T-helper 1 cell treated with Interleukin-12 subunit alpha and Interleukin-12 subunit beta and Interleukin-4 antibody, amounts not matched to agents 30 μg/mL and 1 μg/mL, for 36 hours (primary cell): Measurements from ENCODE around the gene DGKD.
"Not testable (repeated sequence)": the region's sequence is repeated elsewhere in the genome, so short reads cannot be mapped to it uniquely, and the experiment has no call there.

ENCODE experiments used
- H3K27ac Mint-ChIP-seq: one replicate; pipeline ENCODE4 v1.8.0; 2021; ENCODE audit warnings: mild to moderate bottlenecking, mixed read lengths
- H3K27me3 Mint-ChIP-seq: one replicate; pipeline ENCODE4 v1.8.0; 2021; ENCODE audit warnings: low read depth, mixed read lengths
- H3K36me3 Mint-ChIP-seq: one replicate; pipeline ENCODE4 v1.8.0; 2021; ENCODE audit warnings: low read depth, mixed read lengths
- H3K4me1 Mint-ChIP-seq: one replicate; pipeline ENCODE4 v1.8.0; 2021; ENCODE audit warnings: low read depth, mixed read lengths
- H3K4me3 Mint-ChIP-seq: one replicate; pipeline ENCODE4 v1.8.0; 2021; ENCODE audit warnings: mild to moderate bottlenecking, moderate library complexity, mixed read lengths
- H3K9me3 Mint-ChIP-seq: one replicate; pipeline ENCODE4 v1.8.0; 2021; ENCODE audit warnings: mixed read lengths

DGKD gene

GRCh38 chr2:233329489-233330135 is 24.7 kb upstream of the DGKD start:
- no peaks in the 10 kb centered on the region for H3K36me3 Mint-ChIP-seq
- H3K27ac Mint-ChIP-seq: no peak overlapping the region
- H3K9me3 Mint-ChIP-seq: peaks cover 6% of the 10 kb centered on the region
- H3K27me3 Mint-ChIP-seq: no peaks in the 10 kb centered on the region
- no peak overlapping the region for H3K4me3 Mint-ChIP-seq
- peaks cover 31% of the 10 kb centered on the region for H3K4me1 Mint-ChIP-seq

DNA sequence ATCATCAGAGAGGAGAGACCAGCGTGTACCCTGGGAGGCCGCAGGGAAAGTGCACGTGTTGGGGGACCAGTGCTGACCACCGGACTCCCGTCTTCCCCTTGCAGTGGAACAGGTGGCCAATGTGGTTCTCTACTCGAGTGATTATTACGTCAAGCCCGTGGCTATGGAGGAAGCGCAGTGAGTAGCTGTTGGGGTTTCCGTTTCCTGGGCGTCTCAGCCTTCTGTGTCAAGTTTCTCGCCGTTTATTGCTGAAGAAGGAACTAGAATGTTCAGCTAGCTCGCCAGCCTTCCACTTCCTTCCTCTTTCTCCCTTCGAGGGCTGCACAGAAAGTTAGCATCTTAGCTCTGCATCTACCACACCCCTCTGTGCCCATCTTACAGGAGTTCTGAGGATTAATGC is 22.8 kb upstream of the DGKD start:
- no peaks in the 10 kb centered on the region for H3K36me3 Mint-ChIP-seq
- peaks cover 41% of the 10 kb centered on the region for H3K4me1 Mint-ChIP-seq
- H3K27me3 Mint-ChIP-seq: no peaks in the 10 kb centered on the region
- peak overlapping the region; percentile 39 for H3K4me3 Mint-ChIP-seq
- peaks cover 6% of the 10 kb centered on the region for H3K9me3 Mint-ChIP-seq
- H3K27ac Mint-ChIP-seq: peak overlapping the region; percentile 99

DNA sequence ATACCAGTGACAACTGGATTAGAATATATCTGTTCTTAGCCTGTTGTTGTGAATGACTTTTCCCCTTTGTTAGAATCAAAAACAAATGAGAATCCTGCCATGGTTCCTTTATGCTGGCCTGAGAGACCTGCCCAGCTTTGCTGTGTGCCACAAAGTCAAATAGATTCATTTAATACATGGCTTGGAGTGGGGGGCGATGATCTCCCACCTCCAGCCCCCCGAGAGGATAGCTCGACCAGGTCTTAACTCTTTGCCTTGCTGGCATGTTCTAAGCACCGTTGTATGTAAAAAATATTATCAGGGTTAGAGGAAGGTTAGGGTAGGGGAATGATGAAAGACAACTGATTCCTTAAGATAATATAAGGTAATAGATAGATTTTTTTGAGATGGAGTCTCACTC is 22.2 kb upstream of the DGKD start:
- H3K9me3 Mint-ChIP-seq: peaks cover 6% of the 10 kb centered on the region
- H3K36me3 Mint-ChIP-seq: no peaks in the 10 kb centered on the region
- H3K27ac Mint-ChIP-seq: peak overlapping the region; percentile 99
- no peaks in the 10 kb centered on the region for H3K27me3 Mint-ChIP-seq
- H3K4me1 Mint-ChIP-seq: peaks cover 41% of the 10 kb centered on the region
- H3K4me3 Mint-ChIP-seq: peak overlapping the region; percentile 60

DNA sequence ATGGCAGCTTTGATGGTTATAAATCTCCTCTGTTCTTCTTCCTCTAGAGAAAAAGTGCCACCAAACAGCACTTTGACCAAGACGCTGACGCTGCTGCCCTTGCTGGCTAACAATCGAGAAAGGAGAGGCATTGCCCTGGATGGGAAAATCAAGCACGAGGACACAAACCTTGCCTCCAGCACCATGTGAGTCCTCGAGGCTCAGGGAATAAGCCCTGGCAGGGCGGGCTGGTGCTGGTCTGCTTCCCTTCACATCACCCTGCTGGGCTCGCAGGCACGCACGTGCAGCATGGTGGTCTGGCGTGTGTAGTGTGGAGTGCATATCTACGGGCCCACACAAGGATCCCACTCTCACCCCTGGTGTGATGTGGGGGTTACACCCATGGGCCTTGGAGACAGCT is 19.4 kb upstream of the DGKD start:
- no peak overlapping the region for H3K4me3 Mint-ChIP-seq
- H3K27me3 Mint-ChIP-seq: peaks cover 7% of the 10 kb centered on the region
- H3K9me3 Mint-ChIP-seq: peaks cover 6% of the 10 kb centered on the region
- H3K27ac Mint-ChIP-seq: no peak overlapping the region
- H3K4me1 Mint-ChIP-seq: peaks cover 50% of the 10 kb centered on the region
- H3K36me3 Mint-ChIP-seq: no peaks in the 10 kb centered on the region

- H3K9me3 Mint-ChIP-seq, H3K27me3 Mint-ChIP-seq, H3K27ac Mint-ChIP-seq, H3K4me3 Mint-ChIP-seq, H3K36me3 Mint-ChIP-seq: not testable (repeated sequence)
- H3K4me1 Mint-ChIP-seq: peaks cover 46% of the 10 kb centered on the region
Measured at GRCh38 chr2:233336091-233336490, 18.2 kb upstream of the DGKD start.

DNA sequence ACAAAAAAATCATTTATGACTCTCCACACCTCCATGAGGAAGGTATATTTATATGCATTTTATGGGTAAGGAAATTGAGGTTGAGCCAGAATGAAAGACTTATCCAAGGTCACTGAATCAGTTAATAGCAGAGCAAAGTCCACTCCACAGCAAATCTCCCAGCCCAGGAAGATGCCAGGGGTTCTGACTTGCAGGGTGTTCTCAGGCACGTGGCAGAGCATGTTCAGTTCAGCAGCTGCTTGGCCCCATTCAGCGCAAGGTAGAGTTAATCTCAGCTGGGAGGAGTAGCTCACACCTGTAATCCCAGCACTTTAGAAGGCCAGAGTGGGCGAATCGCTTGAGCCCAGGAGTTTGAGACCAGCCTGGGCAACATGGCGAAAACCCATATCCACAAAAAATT is 17.8 kb upstream of the DGKD start:
- Mint-ChIP-seq H3K9me3 (no peaks in the 10 kb centered on the region), H3K36me3 (no peaks in the 10 kb centered on the region), H3K4me1 (peaks cover 41% of the 10 kb centered on the region), H3K27me3 (peaks cover 7% of the 10 kb centered on the region), H3K27ac (no peak overlapping the region), H3K4me3 (no peak overlapping the region)

DNA sequence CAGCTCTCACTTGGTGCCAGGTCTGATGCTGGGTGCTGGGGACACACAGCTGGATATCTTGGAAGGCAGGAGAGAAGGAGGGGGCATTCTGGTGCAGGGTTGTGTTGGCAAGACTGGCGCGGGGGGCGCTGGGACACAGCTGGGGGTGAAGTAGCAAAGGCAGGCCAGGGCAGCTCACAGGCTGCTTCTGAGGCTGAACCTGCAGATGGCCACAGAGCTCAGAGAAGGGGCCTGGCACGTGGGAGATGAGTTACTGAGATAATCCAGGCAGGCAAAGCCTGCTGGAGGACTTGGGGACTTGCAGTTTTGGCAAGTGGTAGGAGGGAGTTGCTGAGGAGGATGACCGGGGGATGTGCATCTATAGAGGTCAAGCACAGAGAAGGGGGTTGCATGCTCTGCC is 16.2 kb upstream of the DGKD start:
- no peak overlapping the region for H3K27ac Mint-ChIP-seq
- H3K4me3 Mint-ChIP-seq: no peak overlapping the region
- peaks cover 11% of the 10 kb centered on the region for H3K27me3 Mint-ChIP-seq
- no peaks in the 10 kb centered on the region for H3K36me3 Mint-ChIP-seq
- H3K9me3 Mint-ChIP-seq: no peaks in the 10 kb centered on the region
- peaks cover 32% of the 10 kb centered on the region for H3K4me1 Mint-ChIP-seq

GRCh38 chr2:233338812-233339368 is 15.4 kb upstream of the DGKD start:
- H3K4me3 Mint-ChIP-seq: no peak overlapping the region
- peaks cover 17% of the 10 kb centered on the region for H3K27me3 Mint-ChIP-seq
- no peak overlapping the region for H3K27ac Mint-ChIP-seq
- peaks cover 25% of the 10 kb centered on the region for H3K4me1 Mint-ChIP-seq
- no peaks in the 10 kb centered on the region for H3K36me3 Mint-ChIP-seq
- H3K9me3 Mint-ChIP-seq: no peaks in the 10 kb centered on the region

DNA sequence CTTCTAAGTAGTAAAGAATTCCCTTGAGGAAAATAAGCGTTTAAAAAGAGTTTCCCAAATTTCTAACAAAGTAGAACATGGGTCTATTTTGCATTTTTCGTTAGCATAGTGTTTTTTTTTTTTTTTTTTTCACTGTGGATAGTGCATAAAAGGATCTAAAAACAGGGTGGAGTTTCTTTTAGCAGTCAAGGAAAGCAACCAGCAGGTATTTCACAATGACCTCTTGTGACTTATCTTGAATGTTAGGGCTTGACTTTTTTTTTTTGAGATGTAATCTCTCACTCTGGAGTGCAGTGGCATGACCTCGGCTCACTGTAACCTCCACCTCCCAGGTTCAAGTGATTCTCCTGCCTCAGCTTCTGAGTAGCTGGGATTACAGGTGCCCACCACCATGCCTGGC is 14.9 kb upstream of the DGKD start:
- H3K27me3 Mint-ChIP-seq: peaks cover 21% of the 10 kb centered on the region
- H3K27ac Mint-ChIP-seq: no peak overlapping the region
- H3K4me3 Mint-ChIP-seq: no peak overlapping the region
- H3K36me3 Mint-ChIP-seq: no peaks in the 10 kb centered on the region
- no peaks in the 10 kb centered on the region for H3K9me3 Mint-ChIP-seq
- peaks cover 22% of the 10 kb centered on the region for H3K4me1 Mint-ChIP-seq

- no peaks in the 10 kb centered on the region for H3K9me3 Mint-ChIP-seq
- H3K36me3 Mint-ChIP-seq: no peaks in the 10 kb centered on the region
- no peak overlapping the region for H3K4me3 Mint-ChIP-seq
- H3K4me1 Mint-ChIP-seq: peaks cover 12% of the 10 kb centered on the region
- peaks cover 21% of the 10 kb centered on the region for H3K27me3 Mint-ChIP-seq
- no peak overlapping the region for H3K27ac Mint-ChIP-seq
Measured at GRCh38 chr2:233341296-233341695, 13.0 kb upstream of the DGKD start.

- H3K36me3 Mint-ChIP-seq: no peaks in the 10 kb centered on the region
- H3K27me3 Mint-ChIP-seq: peaks cover 21% of the 10 kb centered on the region
- no peaks in the 10 kb centered on the region for H3K9me3 Mint-ChIP-seq
- H3K27ac Mint-ChIP-seq: no peak overlapping the region
- H3K4me3 Mint-ChIP-seq: no peak overlapping the region
- peaks cover 12% of the 10 kb centered on the region for H3K4me1 Mint-ChIP-seq
Measured at GRCh38 chr2:233342301-233342700, 12.0 kb upstream of the DGKD start.

DNA sequence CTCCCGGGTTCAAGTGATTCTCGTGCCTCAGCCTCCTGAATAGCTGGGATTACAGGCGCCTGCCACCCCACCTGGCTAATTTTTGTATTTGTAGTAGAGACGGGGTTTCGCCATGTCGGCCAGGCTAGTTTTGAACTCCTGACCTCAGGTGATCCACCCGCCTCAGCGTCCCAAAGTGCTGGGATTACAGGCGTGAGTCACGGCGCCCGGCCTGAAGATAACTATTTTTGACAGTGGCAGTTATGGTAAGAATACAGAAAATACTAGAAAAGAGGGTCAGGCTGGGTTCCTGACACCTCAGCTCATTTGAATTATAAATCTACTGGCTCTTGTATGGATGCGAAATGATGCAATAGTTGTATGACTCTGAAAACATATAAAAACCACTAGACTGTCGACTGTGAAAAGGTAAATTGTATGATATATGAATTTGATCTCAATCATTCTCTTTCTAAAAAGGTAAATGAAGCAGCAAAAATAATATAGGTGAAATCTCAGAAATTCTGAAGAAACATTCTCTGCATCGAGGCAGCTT is 11.1 kb upstream of the DGKD start:
- H3K27me3 Mint-ChIP-seq: peaks cover 14% of the 10 kb centered on the region
- H3K4me3 Mint-ChIP-seq: no peak overlapping the region
- no peaks in the 10 kb centered on the region for H3K9me3 Mint-ChIP-seq
- no peak overlapping the region for H3K27ac Mint-ChIP-seq
- peaks cover 7% of the 10 kb centered on the region for H3K4me1 Mint-ChIP-seq
- no peaks in the 10 kb centered on the region for H3K36me3 Mint-ChIP-seq

DNA sequence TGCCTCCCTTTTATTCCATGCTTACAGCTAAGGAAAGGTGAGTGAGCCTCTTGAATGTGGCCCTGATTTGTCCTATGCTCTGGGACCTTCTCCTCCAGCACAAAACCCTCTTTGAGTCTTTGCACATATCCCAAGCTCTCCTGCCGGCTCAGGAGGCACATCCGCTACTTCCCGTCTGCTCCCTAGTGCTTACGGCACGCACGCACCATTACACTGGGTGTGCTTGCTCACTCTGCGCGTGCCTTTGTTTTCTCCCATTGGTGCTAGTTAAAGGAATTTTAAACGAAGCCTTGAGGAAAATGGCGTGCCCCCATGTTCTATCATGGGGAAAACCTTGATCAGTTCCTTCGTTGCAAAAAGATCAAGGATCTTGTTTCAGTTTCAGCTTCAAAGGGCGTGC is 7.9 kb upstream of the DGKD start:
- H3K27me3 Mint-ChIP-seq: peaks cover 14% of the 10 kb centered on the region
- no peaks in the 10 kb centered on the region for H3K9me3 Mint-ChIP-seq
- no peak overlapping the region for H3K4me3 Mint-ChIP-seq
- H3K27ac Mint-ChIP-seq: no peak overlapping the region
- H3K36me3 Mint-ChIP-seq: no peaks in the 10 kb centered on the region
- H3K4me1 Mint-ChIP-seq: peaks cover 18% of the 10 kb centered on the region

- Mint-ChIP-seq H3K9me3 (no peaks in the 10 kb centered on the region), H3K27me3 (peaks cover 14% of the 10 kb centered on the region), H3K27ac (no peak overlapping the region), H3K4me3 (no peak overlapping the region), H3K36me3 (no peaks in the 10 kb centered on the region), H3K4me1 (peaks cover 20% of the 10 kb centered on the region)
Measured at GRCh38 chr2:233346930-233347329, 7.4 kb upstream of the DGKD start.
